C4-2B (cell line): ENCODE measurements around the gene TNFRSF19.

Experiments
- ZFX ChIP-seq: fragments of 450-650 bp; IDR thresholded peaks from 2 replicates; pipeline ENCODE4 v1.6.1; 2017
- TF ChIP-seq, protein P1 (sequence below): fragments of 450-650 bp; conservative IDR thresholded peaks from 2 replicates; pipeline ENCODE4 v1.5.1; 2017; ENCODE audit warnings: mild to moderate bottlenecking

DNA sequence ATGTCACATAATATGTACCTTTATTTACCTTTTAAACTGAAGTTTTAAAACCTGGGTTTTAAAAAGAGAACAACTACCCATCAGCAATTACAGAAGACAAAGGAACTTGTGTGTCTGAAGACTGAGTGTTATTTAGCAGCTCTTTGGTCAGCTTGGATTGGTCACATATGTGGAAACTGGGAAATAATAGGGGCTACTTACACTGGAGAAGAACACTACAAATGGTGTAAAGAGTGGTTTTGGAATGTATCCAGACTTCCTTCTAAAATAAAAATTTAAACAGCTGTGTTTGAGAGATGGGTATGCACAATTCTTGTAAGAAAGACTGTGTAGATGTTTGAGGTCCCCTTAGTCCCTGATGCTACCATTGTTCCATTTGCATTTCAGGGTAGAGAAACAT, 13.3 kb downstream of the TNFRSF19 start:
- TF ChIP-seq, protein P1, sequence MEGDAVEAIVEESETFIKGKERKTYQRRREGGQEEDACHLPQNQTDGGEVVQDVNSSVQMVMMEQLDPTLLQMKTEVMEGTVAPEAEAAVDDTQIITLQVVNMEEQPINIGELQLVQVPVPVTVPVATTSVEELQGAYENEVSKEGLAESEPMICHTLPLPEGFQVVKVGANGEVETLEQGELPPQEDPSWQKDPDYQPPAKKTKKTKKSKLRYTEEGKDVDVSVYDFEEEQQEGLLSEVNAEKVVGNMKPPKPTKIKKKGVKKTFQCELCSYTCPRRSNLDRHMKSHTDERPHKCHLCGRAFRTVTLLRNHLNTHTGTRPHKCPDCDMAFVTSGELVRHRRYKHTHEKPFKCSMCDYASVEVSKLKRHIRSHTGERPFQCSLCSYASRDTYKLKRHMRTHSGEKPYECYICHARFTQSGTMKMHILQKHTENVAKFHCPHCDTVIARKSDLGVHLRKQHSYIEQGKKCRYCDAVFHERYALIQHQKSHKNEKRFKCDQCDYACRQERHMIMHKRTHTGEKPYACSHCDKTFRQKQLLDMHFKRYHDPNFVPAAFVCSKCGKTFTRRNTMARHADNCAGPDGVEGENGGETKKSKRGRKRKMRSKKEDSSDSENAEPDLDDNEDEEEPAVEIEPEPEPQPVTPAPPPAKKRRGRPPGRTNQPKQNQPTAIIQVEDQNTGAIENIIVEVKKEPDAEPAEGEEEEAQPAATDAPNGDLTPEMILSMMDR, result no peak
- TF ChIP-seq ZFX, result no peak
